Measurements from ENCODE around the gene PVALEF.

Gene PVALEF

GRCh38 chr17:81161536-81161935, 3.8 kb upstream of the PVALEF start:
- Mint-ChIP-seq H3K4me1 (ENCODE audit: low read depth) (peaks cover 1% of the 10 kb centered on the region), H3K9me3 (ENCODE audit: low read depth) (no peaks in the 10 kb centered on the region), H3K27ac (no peak overlapping the region), H3K27me3 (peaks cover 5% of the 10 kb centered on the region), H3K4me3 (no peak overlapping the region), H3K36me3 (no peaks in the 10 kb centered on the region)

- Mint-ChIP-seq H3K4me1 (ENCODE audit: low read depth) (peaks cover 1% of the 10 kb centered on the region), H3K27ac (no peak overlapping the region), H3K4me3 (no peak overlapping the region), H3K9me3 (ENCODE audit: low read depth) (no peaks in the 10 kb centered on the region), H3K27me3 (peaks cover 5% of the 10 kb centered on the region), H3K36me3 (no peaks in the 10 kb centered on the region)
These were observed 3.3 kb upstream of the PVALEF start for GRCh38 chr17:81161972-81162371.

- Mint-ChIP-seq H3K4me1 (ENCODE audit: low read depth) (peaks cover 3% of the 10 kb centered on the region), H3K27me3 (peaks cover 5% of the 10 kb centered on the region), H3K36me3 (no peaks in the 10 kb centered on the region), H3K4me3 (no peak overlapping the region), H3K9me3 (ENCODE audit: low read depth) (no peaks in the 10 kb centered on the region), H3K27ac (no peak overlapping the region)
These were observed 2.8 kb upstream of the PVALEF start for GRCh38 chr17:81162491-81162890.

GRCh38 chr17:81163051-81163695, 2.1 kb upstream of the PVALEF start:
- no peaks in the 10 kb centered on the region for H3K9me3 Mint-ChIP-seq (ENCODE audit: low read depth)
- peaks cover 3% of the 10 kb centered on the region for H3K4me1 Mint-ChIP-seq (ENCODE audit: low read depth)
- no peak overlapping the region for H3K27ac Mint-ChIP-seq
- peaks cover 5% of the 10 kb centered on the region for H3K27me3 Mint-ChIP-seq
- no peak overlapping the region for H3K4me3 Mint-ChIP-seq
- H3K36me3 Mint-ChIP-seq, result no peaks in the 10 kb centered on the region

GRCh38 chr17:81163703-81164370, 1.5 kb upstream of the PVALEF start:
- Mint-ChIP-seq H3K27me3 (peaks cover 5% of the 10 kb centered on the region), H3K36me3 (no peaks in the 10 kb centered on the region), H3K27ac (no peak overlapping the region), H3K4me1 (ENCODE audit: low read depth) (peaks cover 3% of the 10 kb centered on the region), H3K9me3 (ENCODE audit: low read depth) (no peaks in the 10 kb centered on the region), H3K4me3 (no peak overlapping the region)

- peaks cover 5% of the 10 kb centered on the region for H3K27me3 Mint-ChIP-seq
- H3K4me1 Mint-ChIP-seq (ENCODE audit: low read depth), result peaks cover 3% of the 10 kb centered on the region
- H3K27ac Mint-ChIP-seq, result no peak overlapping the region
- H3K4me3 Mint-ChIP-seq, result peak overlapping the region; percentile 47
- no peaks in the 10 kb centered on the region for H3K36me3 Mint-ChIP-seq
- H3K9me3 Mint-ChIP-seq (ENCODE audit: low read depth), result no peaks in the 10 kb centered on the region
These were observed 699 bp upstream of the PVALEF start for GRCh38 chr17:81164371-81165245.

- Mint-ChIP-seq H3K9me3 (ENCODE audit: low read depth) (no peaks in the 10 kb centered on the region), H3K4me3 (no peak within 1 kb of the TSS)
These were observed 756 bp downstream of the PVALEF start, which contains the start of gene AATK for GRCh38 chr17:81166033-81166492. TSS of gene AATK (minus strand) at chr17:81166221. CDS start at chr17:81165992, 229 bp downstream.

GRCh38 chr17:81167194-81167524, 1.9 kb downstream of the PVALEF start:
- Mint-ChIP-seq H3K9me3 (ENCODE audit: low read depth) (no peaks in the 10 kb centered on the region), H3K27me3 (no peaks in the 10 kb centered on the region), H3K36me3 (no peaks in the 10 kb centered on the region), H3K27ac (no peak overlapping the region), H3K4me3 (peak overlapping the region; percentile 78), H3K4me1 (ENCODE audit: low read depth) (peaks cover 2% of the 10 kb centered on the region)

More at GRCh38 chr17:81166033-81166492, 756 bp downstream of the PVALEF start, which contains the start of gene AATK:
- Mint-ChIP-seq H3K27ac (no peak within 1 kb of the TSS), H3K27me3 (peaks cover 3% of the 10 kb centered on the region), H3K4me1 (ENCODE audit: low read depth) (peaks cover 3% of the 10 kb centered on the region), H3K36me3 (no peaks in the 10 kb centered on the region)

GRCh38 chr17:81167638-81168037, 2.3 kb downstream of the PVALEF start:
- Mint-ChIP-seq H3K27ac (no peak overlapping the region), H3K27me3 (no peaks in the 10 kb centered on the region), H3K9me3 (ENCODE audit: low read depth) (no peaks in the 10 kb centered on the region), H3K4me3 (peak overlapping the region; percentile 78), H3K36me3 (no peaks in the 10 kb centered on the region), H3K4me1 (ENCODE audit: low read depth) (peaks cover 2% of the 10 kb centered on the region)

GRCh38 chr17:81169870-81170309, 4.6 kb downstream of the PVALEF start:
- Mint-ChIP-seq H3K27me3 (no peaks in the 10 kb centered on the region), H3K9me3 (ENCODE audit: low read depth) (no peaks in the 10 kb centered on the region), H3K4me1 (ENCODE audit: low read depth) (peaks cover 2% of the 10 kb centered on the region), H3K27ac (no peak overlapping the region), H3K36me3 (no peaks in the 10 kb centered on the region), H3K4me3 (no peak overlapping the region)

GRCh38 chr17:81170727-81171494, 5.6 kb downstream of the PVALEF start:
- Mint-ChIP-seq H3K4me3 (no peak overlapping the region), H3K27ac (no peak overlapping the region)

GRCh38 chr17:81171941-81172340, 6.6 kb downstream of the PVALEF start:
- H3K36me3 Mint-ChIP-seq, result no peaks in the 10 kb centered on the region
- H3K4me1 Mint-ChIP-seq (ENCODE audit: low read depth), result peaks cover 2% of the 10 kb centered on the region

More at GRCh38 chr17:81170727-81171494, 5.6 kb downstream of the PVALEF start:
- peaks cover 2% of the 10 kb centered on the region for H3K4me1 Mint-ChIP-seq (ENCODE audit: low read depth)
- no peaks in the 10 kb centered on the region for H3K36me3 Mint-ChIP-seq
- H3K27me3 Mint-ChIP-seq, result no peaks in the 10 kb centered on the region
- no peaks in the 10 kb centered on the region for H3K9me3 Mint-ChIP-seq (ENCODE audit: low read depth)

GRCh38 chr17:81173052-81173761, 7.9 kb downstream of the PVALEF start:
- Mint-ChIP-seq H3K4me1 (ENCODE audit: low read depth) (no peaks in the 10 kb centered on the region), H3K27me3 (no peaks in the 10 kb centered on the region), H3K36me3 (no peaks in the 10 kb centered on the region), H3K4me3 (no peak overlapping the region), H3K9me3 (ENCODE audit: low read depth) (no peaks in the 10 kb centered on the region), H3K27ac (no peak overlapping the region)

More at GRCh38 chr17:81171941-81172340, 6.6 kb downstream of the PVALEF start:
- H3K4me3 Mint-ChIP-seq, result no peak overlapping the region
- no peak overlapping the region for H3K27ac Mint-ChIP-seq
- no peaks in the 10 kb centered on the region for H3K27me3 Mint-ChIP-seq
- H3K9me3 Mint-ChIP-seq (ENCODE audit: low read depth), result no peaks in the 10 kb centered on the region

GRCh38 chr17:81173762-81174155, 8.5 kb downstream of the PVALEF start:
- no peaks in the 10 kb centered on the region for H3K36me3 Mint-ChIP-seq
- H3K27ac Mint-ChIP-seq, result no peak overlapping the region
- no peaks in the 10 kb centered on the region for H3K9me3 Mint-ChIP-seq (ENCODE audit: low read depth)
- no peaks in the 10 kb centered on the region for H3K27me3 Mint-ChIP-seq
- no peak overlapping the region for H3K4me3 Mint-ChIP-seq
- H3K4me1 Mint-ChIP-seq (ENCODE audit: low read depth), result no peaks in the 10 kb centered on the region
